Activated CD4-positive, alpha-beta memory T cell treated with anti-CD3 and anti-CD28 coated beads, Interleukin-2, amount 10 ng/mL, durations not matched to agents 7 days and 5 days (primary cell): ENCODE results near the gene BTBD9. TPM values are rescaled to one million over a fixed set of nuclear protein-coding genes. Genes with fewer than 3 reads are reported as not detected.

Experiments used
- CTCF ChIA-PET: fragments of 350-600 bp; sonication (Branson Sonifier 250); formaldehyde crosslinking; loops from one replicate; lab custom pipeline; 2021; ENCODE audit warnings: antibody characterized with exemption, inconsistent platforms; lab: Charles Lee
- POLR2A ChIA-PET: fragments of 350-600 bp; sonication (Branson Sonifier 250); formaldehyde crosslinking; loops from one replicate; lab custom pipeline; 2021; ENCODE audit warnings: antibody characterized with exemption; lab: Charles Lee
- DNase-seq: peaks from one replicate; pipeline ENCODE4 v3.0.0-alpha.2; 2020
- H3K27ac Mint-ChIP-seq: one replicate; pipeline ENCODE4 v1.8.0; 2021; ENCODE audit warnings: mild to moderate bottlenecking, mixed read lengths
- H3K27me3 Mint-ChIP-seq: one replicate; pipeline ENCODE4 v1.8.0; 2021; ENCODE audit warnings: mixed read lengths
- H3K36me3 Mint-ChIP-seq: one replicate; pipeline ENCODE4 v1.8.0; 2021; ENCODE audit warnings: low read depth, mixed read lengths
- H3K4me1 Mint-ChIP-seq: one replicate; pipeline ENCODE4 v1.8.0; 2021; ENCODE audit warnings: mixed read lengths
- H3K4me3 Mint-ChIP-seq: one replicate; pipeline ENCODE4 v1.8.0; 2021; ENCODE audit warnings: mild to moderate bottlenecking, mixed read lengths
- H3K9me3 Mint-ChIP-seq: one replicate; pipeline ENCODE4 v1.8.0; 2021; ENCODE audit warnings: mixed read lengths
- total RNA-seq, 2 experiments: library from RNA; stranded (reverse); gene quantifications; one replicate each; pipeline ENCODE4 v1.2.3, GENCODE V29; 2021

Gene BTBD9
- total RNA-seq, 2 experiments from 2014 or later: 14.7 to 16.1 TPM

GRCh38 chr6:38586992-38587391 lies 52.7 kb downstream of the BTBD9 start:
- Mint-ChIP-seq H3K4me3 (no peak overlapping the region), H3K4me1 (no peaks in the 10 kb centered on the region), H3K27ac (no peak overlapping the region), H3K36me3 (peaks cover 6% of the 10 kb centered on the region), H3K9me3 (no peaks in the 10 kb centered on the region), H3K27me3 (no peaks in the 10 kb centered on the region)
- no peak for DNase-seq
- ChIA-PET CTCF (interaction anchor here (0.8 kb wide), 1 partner anchor 15 kb away, joined by 3 read pairs; no protein-coding TSS in a partner anchor), POLR2A (no interaction called here)

GRCh38 chr6:38584731-38585130 lies 55.0 kb downstream of the BTBD9 start:
- no peak overlapping the region for H3K27ac Mint-ChIP-seq
- H3K27me3 Mint-ChIP-seq: no peaks in the 10 kb centered on the region
- no peak overlapping the region for H3K4me3 Mint-ChIP-seq
- H3K9me3 Mint-ChIP-seq: no peaks in the 10 kb centered on the region
- H3K36me3 Mint-ChIP-seq: peaks cover 8% of the 10 kb centered on the region
- POLR2A ChIA-PET: no interaction called here
- DNase-seq: no peak
- no peaks in the 10 kb centered on the region for H3K4me1 Mint-ChIP-seq
- CTCF ChIA-PET: no interaction called here

- ChIA-PET POLR2A (no interaction called here), CTCF (interaction anchor here (0.6 to 2.7 kb wide), 2 partner anchors 12 to 87 kb away, joined by 3 to 11 read pairs; no protein-coding TSS in a partner anchor)
- peaks cover 4% of the 10 kb centered on the region for H3K4me1 Mint-ChIP-seq
- no peaks in the 10 kb centered on the region for H3K27me3 Mint-ChIP-seq
- no peaks in the 10 kb centered on the region for H3K9me3 Mint-ChIP-seq
- DNase-seq: no peak
- H3K27ac Mint-ChIP-seq: no peak overlapping the region
- peaks cover 8% of the 10 kb centered on the region for H3K36me3 Mint-ChIP-seq
- H3K4me3 Mint-ChIP-seq: no peak overlapping the region
These were observed 56.2 kb downstream of the BTBD9 start for GRCh38 chr6:38583523-38583922.

- peaks cover 11% of the 10 kb centered on the region for H3K36me3 Mint-ChIP-seq
- POLR2A ChIA-PET: no interaction called here
- H3K4me3 Mint-ChIP-seq: no peak overlapping the region
These were observed 59.7 kb downstream of the BTBD9 start for GRCh38 chr6:38580030-38580429.

GRCh38 chr6:38579010-38579628 lies 60.6 kb downstream of the BTBD9 start:
- H3K9me3 Mint-ChIP-seq: no peaks in the 10 kb centered on the region
- ChIA-PET POLR2A (no interaction called here), CTCF (interaction anchor here (0.8 kb wide), 1 partner anchor 9 kb away, joined by 3 read pairs; no protein-coding TSS in a partner anchor)
- no peak overlapping the region for H3K27ac Mint-ChIP-seq
- DNase-seq: no peak
- peaks cover 8% of the 10 kb centered on the region for H3K36me3 Mint-ChIP-seq
- H3K27me3 Mint-ChIP-seq: no peaks in the 10 kb centered on the region
- no peak overlapping the region for H3K4me3 Mint-ChIP-seq
- peaks cover 4% of the 10 kb centered on the region for H3K4me1 Mint-ChIP-seq

More at GRCh38 chr6:38580030-38580429, 59.7 kb downstream of the BTBD9 start:
- DNase-seq: no peak
- H3K27ac Mint-ChIP-seq: no peak overlapping the region
- H3K4me1 Mint-ChIP-seq: peaks cover 4% of the 10 kb centered on the region
- H3K9me3 Mint-ChIP-seq: no peaks in the 10 kb centered on the region
- CTCF ChIA-PET: no interaction called here
- no peaks in the 10 kb centered on the region for H3K27me3 Mint-ChIP-seq

- H3K9me3 Mint-ChIP-seq: no peaks in the 10 kb centered on the region
- ChIA-PET CTCF (no interaction called here), POLR2A (interaction anchor here (0.9 kb wide), 1 partner anchor 61 kb away, joined by 4 read pairs; the partner anchor contains the start of gene BTBD9)
- no peak overlapping the region for H3K27ac Mint-ChIP-seq
- H3K27me3 Mint-ChIP-seq: no peaks in the 10 kb centered on the region
- H3K36me3 Mint-ChIP-seq: peaks cover 8% of the 10 kb centered on the region
- peaks cover 7% of the 10 kb centered on the region for H3K4me1 Mint-ChIP-seq
- DNase-seq: no peak
- H3K4me3 Mint-ChIP-seq: no peak overlapping the region
These were observed 61.7 kb downstream of the BTBD9 start for GRCh38 chr6:38578075-38578474.

- Mint-ChIP-seq H3K4me3 (no peak overlapping the region), H3K27ac (no peak overlapping the region), H3K4me1 (peaks cover 8% of the 10 kb centered on the region), H3K36me3 (peaks cover 8% of the 10 kb centered on the region), H3K27me3 (no peaks in the 10 kb centered on the region), H3K9me3 (no peaks in the 10 kb centered on the region)
- no peak for DNase-seq
- POLR2A ChIA-PET: interaction anchor here (0.9 kb wide), 1 partner anchor 62 kb away, joined by 4 read pairs; the partner anchor contains the start of gene BTBD9
- CTCF ChIA-PET: no interaction called here
These were observed 62.2 kb downstream of the BTBD9 start for GRCh38 chr6:38577492-38577891.

- Mint-ChIP-seq H3K4me3 (no peak overlapping the region), H3K9me3 (no peaks in the 10 kb centered on the region), H3K27ac (no peak overlapping the region), H3K4me1 (peaks cover 19% of the 10 kb centered on the region), H3K27me3 (no peaks in the 10 kb centered on the region), H3K36me3 (peaks cover 5% of the 10 kb centered on the region)
- ChIA-PET POLR2A (no interaction called here), CTCF (no interaction called here)
- no peak for DNase-seq
These were observed 65.8 kb downstream of the BTBD9 start for GRCh38 chr6:38573801-38574395.

- H3K36me3 Mint-ChIP-seq: peaks cover 4% of the 10 kb centered on the region
- H3K27ac Mint-ChIP-seq: peak overlapping the region; percentile 76
- H3K4me1 Mint-ChIP-seq: peaks cover 19% of the 10 kb centered on the region
- no peaks in the 10 kb centered on the region for H3K9me3 Mint-ChIP-seq
- POLR2A ChIA-PET: no interaction called here
- no peak for DNase-seq
- peak overlapping the region; percentile 31 for H3K4me3 Mint-ChIP-seq
- CTCF ChIA-PET: interaction anchor here (1.3 to 2.7 kb wide), 3 partner anchors 10 to 78 kb away, joined by 3 to 11 read pairs (median 4); no protein-coding TSS in a partner anchor
- H3K27me3 Mint-ChIP-seq: no peaks in the 10 kb centered on the region
These were observed 67.4 kb downstream of the BTBD9 start for GRCh38 chr6:38572186-38572813.

GRCh38 chr6:38571721-38572120 lies 68.0 kb downstream of the BTBD9 start:
- H3K36me3 Mint-ChIP-seq: no peaks in the 10 kb centered on the region
- H3K27me3 Mint-ChIP-seq: no peaks in the 10 kb centered on the region
- peak overlapping the region; percentile 76 for H3K27ac Mint-ChIP-seq
- no peaks in the 10 kb centered on the region for H3K9me3 Mint-ChIP-seq
- H3K4me1 Mint-ChIP-seq: peaks cover 19% of the 10 kb centered on the region
- ChIA-PET CTCF (interaction anchor here (1.3 to 2.7 kb wide), 4 partner anchors 11 to 142 kb away, joined by 3 to 11 read pairs (median 6); no protein-coding TSS in a partner anchor), POLR2A (no interaction called here)
- H3K4me3 Mint-ChIP-seq: no peak overlapping the region
- no peak for DNase-seq

GRCh38 chr6:38570750-38571149 lies 69.0 kb downstream of the BTBD9 start:
- no peak overlapping the region for H3K27ac Mint-ChIP-seq
- H3K4me1 Mint-ChIP-seq: peaks cover 19% of the 10 kb centered on the region
- no peaks in the 10 kb centered on the region for H3K9me3 Mint-ChIP-seq
- H3K27me3 Mint-ChIP-seq: no peaks in the 10 kb centered on the region
- no peaks in the 10 kb centered on the region for H3K36me3 Mint-ChIP-seq
- no peak for DNase-seq
- H3K4me3 Mint-ChIP-seq: no peak overlapping the region
- POLR2A ChIA-PET: no interaction called here
- CTCF ChIA-PET: interaction anchor here (1.0 to 2.7 kb wide), 10 partner anchors 8 to 164 kb away, joined by 3 to 11 read pairs (median 4); no protein-coding TSS in a partner anchor

GRCh38 chr6:38567436-38567835 lies 72.3 kb downstream of the BTBD9 start:
- Mint-ChIP-seq H3K4me3 (no peak overlapping the region), H3K4me1 (peaks cover 14% of the 10 kb centered on the region), H3K27ac (no peak overlapping the region), H3K27me3 (no peaks in the 10 kb centered on the region), H3K9me3 (no peaks in the 10 kb centered on the region), H3K36me3 (no peaks in the 10 kb centered on the region)
- CTCF ChIA-PET: no interaction called here
- POLR2A ChIA-PET: interaction anchor here (0.8 kb wide), 1 partner anchor 136 kb away, joined by 3 read pairs; the partner anchor contains the start of gene GLO1
- no peak for DNase-seq
